NCI-H1092 (cell line): Measurements from ENCODE around the gene TMPRSS3.

Experiments
- DNase-seq: peaks from one replicate; lab custom pipeline; 2025; lab: John Stamatoyannopoulos, UW

Gene TMPRSS3

DNA sequence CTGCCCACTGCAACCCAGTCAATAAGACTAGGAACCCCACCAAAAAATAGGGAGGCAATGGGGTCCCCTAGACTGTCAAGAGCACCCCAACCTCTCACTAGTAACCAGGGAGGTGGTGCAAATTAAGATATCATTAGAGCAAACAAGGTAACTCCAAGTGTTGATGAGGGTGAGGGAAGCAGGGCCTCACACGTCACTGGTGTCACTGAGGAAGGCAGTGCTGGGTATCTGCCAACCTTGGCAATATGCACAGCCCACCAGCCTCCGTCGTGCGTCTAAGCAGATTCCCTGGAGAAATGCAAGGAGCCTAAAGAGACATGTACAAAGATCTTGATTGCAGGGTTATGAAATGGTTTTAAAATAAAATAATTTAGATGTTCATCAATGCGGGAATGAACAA lies 11.6 kb upstream of the TMPRSS3 start:
- no peak for DNase-seq

DNA sequence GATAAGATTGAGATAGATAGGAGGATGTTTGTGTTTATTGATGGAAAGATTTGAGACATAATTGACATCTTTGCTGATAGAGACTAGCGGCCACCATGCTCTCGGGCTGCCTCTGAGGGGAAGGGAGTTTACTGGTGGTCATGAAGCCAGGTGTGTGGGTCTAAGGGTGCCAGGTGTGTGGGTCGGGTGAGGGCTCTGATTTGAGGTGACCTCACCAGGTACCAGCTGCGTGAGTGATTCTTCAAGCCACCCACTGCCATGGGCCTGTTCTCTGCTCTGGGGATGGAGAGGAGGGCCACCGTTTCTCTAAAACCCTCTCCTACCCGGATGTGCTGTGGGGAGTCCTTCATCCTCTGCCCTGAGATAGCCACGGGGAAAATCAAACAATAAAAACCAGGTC lies 11.0 kb upstream of the TMPRSS3 start:
- DNase-seq: no peak

DNA sequence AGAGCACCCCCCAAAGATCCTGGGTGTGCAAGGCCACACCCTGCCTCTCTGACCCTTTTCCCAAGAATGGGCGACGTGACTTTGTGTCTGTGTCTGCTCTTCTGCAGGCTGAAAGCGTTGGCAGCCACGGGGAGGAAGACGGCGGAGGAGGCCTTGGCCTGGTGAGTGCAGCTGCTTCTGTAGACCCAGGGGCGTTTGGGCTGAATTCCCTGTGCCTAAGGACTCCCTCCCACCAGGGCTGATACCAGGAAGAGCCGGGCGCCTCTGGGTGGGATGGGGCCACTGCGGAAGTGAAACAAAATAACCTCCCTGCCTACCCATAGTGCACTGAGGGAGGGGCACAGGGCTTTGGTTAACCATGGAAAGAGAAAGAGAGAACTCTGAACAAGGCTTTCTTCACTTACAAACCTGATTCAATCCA lies 10.4 kb upstream of the TMPRSS3 start:
- DNase-seq: no peak

DNA sequence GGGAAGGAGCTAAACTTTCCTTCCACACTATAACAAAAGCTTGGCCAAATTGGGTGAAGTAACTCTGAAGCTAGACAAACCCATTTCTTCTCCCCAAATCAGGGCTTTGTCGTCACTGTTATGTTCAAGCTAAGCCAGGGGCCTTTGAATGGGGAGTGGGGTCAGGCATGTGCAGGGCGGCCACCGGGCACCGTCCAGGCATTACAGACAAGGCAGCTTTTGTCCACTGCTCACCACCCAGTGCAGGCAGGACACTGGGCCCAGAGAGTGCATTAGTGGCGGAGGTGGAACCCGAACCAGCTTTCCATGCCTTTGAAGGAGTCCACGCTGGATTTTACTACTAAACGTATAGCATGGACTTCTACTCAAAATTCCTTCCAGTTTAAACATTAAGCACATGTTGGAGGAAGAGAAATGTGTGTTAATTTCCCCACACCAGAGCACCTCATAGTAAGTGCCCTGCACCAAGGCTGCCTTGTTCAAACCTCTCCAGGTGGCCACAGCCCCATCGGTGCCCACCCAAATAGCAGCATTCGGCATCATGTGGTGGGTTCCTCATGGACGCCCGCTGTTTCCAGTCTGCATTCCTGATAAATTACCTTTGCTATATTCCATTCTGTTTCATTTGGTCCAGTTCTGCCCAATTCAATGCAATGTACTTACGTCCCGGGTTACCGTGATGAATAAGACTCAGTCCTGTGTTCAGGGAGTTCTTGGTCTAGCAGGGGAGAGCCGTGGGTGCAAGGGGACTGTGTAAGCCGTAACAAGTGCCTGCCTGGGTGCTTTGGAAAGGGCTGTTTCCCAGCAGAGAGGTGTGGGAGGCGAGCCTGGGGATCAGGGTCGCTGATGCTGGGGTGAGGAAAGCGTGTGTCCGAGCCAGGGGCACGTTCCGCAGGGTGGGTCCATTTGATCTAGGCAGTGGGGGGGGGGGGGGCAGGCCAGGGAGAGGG lies 9.5 kb upstream of the TMPRSS3 start:
- DNase-seq: no peak

GRCh38 chr21:42404539-42404938 lies 8.7 kb upstream of the TMPRSS3 start:
- no peak for DNase-seq

DNA sequence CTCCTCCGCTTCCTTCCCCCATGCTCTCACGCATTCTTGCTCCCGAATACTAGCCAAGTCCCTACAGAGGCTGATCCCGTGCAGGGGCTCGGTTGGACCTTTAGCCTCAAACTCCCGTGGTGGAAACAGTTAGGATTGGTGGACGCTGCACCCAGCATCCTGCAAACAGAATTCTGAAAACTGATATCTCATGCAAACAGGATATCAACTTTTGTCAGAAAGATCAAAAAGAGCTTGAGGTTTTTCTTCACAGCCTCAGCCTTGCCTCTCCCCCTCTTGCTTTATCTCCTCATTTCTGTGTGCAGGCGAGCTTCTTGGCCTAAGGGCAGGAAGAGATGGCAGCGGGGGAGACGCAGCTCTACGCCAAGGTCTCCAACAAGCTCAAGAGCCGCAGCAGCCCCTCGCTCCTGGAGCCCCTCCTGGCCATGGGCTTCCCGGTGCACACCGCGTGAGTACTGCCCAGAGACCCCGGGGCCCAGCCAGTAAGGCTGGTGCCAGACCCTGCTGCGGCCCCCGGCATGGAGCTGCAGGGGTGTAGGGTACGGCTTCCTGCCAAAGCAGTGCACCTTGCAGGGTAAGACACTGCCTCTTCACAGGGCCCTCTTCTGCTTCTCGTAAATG lies 7.9 kb upstream of the TMPRSS3 start, which contains the start of gene UBASH3A:
Gene UBASH3A, plus strand, starts transcription at position 292 of the 621 bp plus-strand sequence. Its CDS starts 44 bp downstream, at position 336.
- DNase-seq: no peak

GRCh38 chr21:42401820-42402251 lies 6.0 kb upstream of the TMPRSS3 start:
- DNase-seq: no peak

- no peak for DNase-seq
Measured at GRCh38 chr21:42401154-42401553, 5.3 kb upstream of the TMPRSS3 start.

- DNase-seq: no peak
Measured at GRCh38 chr21:42400525-42400924, 4.7 kb upstream of the TMPRSS3 start.

DNA sequence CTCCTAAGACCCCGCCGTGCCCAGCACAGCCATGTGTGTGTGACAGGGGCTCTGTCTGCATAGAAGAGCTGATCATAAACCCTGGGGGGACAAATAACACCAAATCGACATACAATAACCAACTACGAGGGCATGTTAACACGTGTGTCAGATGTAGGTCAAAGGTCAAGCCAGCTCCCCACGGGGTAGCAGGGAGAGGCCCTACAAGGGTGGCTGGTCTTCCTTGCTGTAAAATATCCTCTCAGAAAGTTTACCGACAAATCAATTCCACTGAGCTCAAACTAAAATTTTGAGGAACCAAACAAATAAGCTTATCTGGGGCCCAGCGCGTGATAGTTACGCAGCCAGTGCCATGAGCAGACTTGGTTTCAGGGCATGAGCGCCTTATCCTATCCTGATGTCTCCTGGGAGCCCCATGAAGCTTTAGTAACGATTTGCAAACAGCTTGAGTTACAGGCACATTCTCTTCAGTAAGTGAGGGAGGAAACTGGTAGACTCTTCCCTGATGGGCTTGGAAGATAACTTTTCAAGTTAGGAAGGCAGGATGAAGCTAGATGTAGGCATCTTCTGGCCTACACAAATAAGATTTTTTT lies 2.7 kb upstream of the TMPRSS3 start:
- DNase-seq: no peak

DNA sequence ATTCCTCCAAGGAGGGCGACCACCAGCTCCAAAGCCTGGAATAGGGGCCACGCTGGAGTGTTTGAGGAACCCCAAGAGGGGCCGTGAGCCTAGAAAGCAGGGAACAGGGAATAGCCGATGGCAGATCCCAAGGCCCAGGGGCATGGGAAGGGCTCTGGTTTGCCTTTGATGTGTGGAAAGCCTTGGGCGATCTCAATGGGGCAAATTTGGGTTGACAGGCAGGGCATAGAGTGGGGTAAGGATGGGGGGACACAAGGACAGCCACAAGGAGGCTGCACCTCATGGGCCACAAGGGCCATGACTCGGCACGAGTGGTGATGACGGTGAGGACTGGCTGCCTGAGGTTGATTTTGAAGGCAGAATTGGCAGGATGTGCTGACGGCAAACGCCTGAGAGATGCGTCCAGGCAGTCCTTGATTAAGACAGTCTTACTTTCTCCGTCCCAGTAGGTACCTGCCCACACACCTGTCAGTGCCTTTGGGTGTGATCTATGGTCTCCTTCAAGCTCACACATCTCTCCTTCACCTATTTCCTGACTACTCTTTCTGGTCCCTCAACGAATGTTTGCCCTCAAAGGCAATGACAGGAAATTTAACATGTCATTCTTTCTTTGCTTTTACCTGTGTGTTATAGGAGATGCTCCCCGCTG lies 2.0 kb upstream of the TMPRSS3 start:
- DNase-seq: no peak

- DNase-seq: no peak
Measured at GRCh38 chr21:42396799-42397745, 1.2 kb upstream of the TMPRSS3 start.

GRCh38 chr21:42395302-42395701 lies 550 bp downstream of the TMPRSS3 start:
- DNase-seq: no peak

- no peak for DNase-seq
Measured at GRCh38 chr21:42393443-42393950, 2.4 kb downstream of the TMPRSS3 start.

DNA sequence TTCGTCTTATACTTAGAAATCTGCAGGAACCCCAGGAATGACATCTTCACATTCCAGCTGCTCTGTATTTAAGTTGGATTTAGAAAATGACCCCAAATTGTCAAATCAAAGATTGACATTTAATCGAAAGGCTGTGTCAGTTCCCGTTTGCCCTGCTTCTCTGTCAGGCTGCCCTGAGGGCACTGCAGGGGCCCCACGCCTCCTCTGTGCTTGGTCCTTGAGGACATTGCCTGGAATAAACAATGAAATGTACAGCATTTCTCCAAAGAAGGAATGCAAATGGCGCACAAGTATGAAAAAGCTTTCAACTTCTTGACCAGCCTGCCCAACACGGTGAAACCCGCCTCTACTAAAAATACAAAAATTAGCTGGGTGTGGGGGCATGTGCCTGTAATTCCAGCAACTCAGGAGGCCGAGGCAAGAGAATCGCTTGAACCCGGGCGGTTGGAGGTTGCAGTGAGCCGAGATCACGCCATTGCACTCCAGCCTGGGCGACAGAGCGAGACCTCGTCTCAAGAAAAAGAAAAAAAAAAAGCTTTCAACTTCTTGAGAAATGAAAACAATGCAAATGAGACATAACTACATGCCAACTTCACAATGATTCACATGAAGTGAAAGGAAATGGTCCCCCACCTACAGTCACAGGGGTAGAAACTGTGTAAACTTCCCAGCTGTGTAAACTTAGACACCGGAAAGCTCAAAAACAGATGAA lies 3.0 kb downstream of the TMPRSS3 start:
- DNase-seq: no peak

- DNase-seq: no peak
Measured at GRCh38 chr21:42391297-42391696, 4.6 kb downstream of the TMPRSS3 start.

DNA sequence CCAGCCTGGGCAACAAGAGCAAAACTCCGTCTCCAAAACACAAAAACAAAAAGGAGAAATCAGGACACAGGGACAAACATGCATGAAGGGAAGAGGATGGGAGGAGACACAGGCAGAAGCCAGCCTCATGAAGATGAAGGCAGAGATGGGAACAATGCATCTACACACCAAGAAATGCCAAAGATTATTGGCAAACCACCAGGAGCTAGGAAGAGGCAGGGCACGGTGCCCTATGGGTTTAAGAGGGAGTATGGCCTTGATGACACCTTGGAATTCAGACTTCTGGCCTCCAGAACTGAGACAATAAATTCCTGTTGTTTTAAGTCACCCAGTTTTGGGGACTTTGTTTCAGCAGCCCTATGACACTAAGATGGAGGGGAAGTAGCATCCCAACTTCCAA lies 5.2 kb downstream of the TMPRSS3 start:
- no peak for DNase-seq

DNA sequence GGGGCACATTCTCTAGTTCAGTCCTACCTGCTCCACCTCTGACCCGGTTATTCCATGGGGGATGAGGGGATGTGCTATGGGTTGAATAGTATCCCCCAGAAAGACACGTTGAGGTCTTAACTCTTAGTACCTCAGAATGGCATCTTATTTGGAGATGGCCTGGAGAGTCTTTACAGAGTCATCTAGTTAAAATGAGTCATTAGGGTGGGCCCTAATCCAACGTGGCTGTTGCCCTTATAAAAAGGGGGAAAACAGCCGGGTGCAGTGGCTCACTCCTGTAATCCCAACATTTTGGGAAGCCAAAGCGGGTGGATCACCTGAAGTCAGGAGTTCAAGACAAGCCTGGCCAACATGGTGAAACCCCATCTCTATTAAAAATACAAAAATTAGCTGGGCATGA lies 5.7 kb downstream of the TMPRSS3 start:
- DNase-seq: no peak

- DNase-seq: peak; percentile 85
Measured at GRCh38 chr21:42389449-42389835, 6.4 kb downstream of the TMPRSS3 start.

DNA sequence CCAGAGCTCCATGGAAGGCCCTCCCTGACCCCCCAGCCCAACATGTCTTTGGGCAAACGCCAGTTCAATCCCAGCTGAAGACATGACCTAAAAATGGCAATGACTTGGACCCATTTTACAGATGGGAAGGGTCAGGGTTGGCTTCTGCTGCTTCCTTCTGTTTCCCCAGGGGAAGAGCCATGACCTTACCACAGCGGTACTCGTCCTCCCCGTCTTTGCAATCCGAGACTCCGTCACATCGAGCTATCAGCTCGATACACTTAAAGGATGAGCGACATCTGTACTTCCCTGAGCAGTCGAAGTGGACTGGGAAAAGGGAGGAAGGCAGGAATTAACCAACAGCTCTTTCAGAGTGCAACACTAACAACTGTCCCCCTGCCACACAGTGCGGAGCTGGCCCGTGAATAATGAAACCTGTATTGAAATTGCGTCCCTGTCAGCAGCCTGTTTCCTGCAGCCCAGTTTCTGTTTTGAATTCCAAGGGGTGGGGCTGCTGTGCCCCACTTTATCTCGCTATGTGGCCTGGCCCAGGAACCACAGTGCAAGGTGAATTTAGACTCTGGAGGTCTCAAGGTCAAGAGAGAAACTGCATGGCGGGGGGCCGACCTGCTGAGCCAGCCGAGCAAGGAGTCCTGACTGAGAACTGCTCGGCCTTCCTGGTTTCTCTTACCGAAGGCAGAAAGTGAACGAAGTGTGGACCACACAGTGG lies 7.0 kb downstream of the TMPRSS3 start:
- no peak for DNase-seq
